CD4-positive, alpha-beta T cell (primary cell): Measurements from ENCODE around the gene PAQR4. TPM values are rescaled to one million over a fixed set of nuclear protein-coding genes. Genes with fewer than 3 reads are reported as not detected.

Source experiments
- ATAC-seq: fragments of 200-7000 bp; cut with Tn5 transposase; one replicate; pipeline ENCODE4 v1.10.0; 2022; ENCODE audit warnings: mild to moderate bottlenecking; ENCODE audit not compliant: poor library complexity
- CTCF ChIA-PET: fragments of 350-600 bp; sonication (Branson Sonifier 250); formaldehyde crosslinking; loops from one replicate; lab custom pipeline; 2021; ENCODE audit warnings: antibody characterized with exemption, inconsistent platforms; lab: Charles Lee
- POLR2A ChIA-PET: fragments of 350-600 bp; sonication (Branson Sonifier 250); formaldehyde crosslinking; loops from one replicate; lab custom pipeline; 2021; ENCODE audit warnings: antibody characterized with exemption, inconsistent platforms; lab: Charles Lee
- DNase-seq, 14 experiments: peaks; one replicate each; pipeline ENCODE4 v3.0.0-alpha.2; 2013 to 2020; ENCODE audit warnings: mixed read lengths in 2 of 14
- H3K27ac ChIP-seq, 2 donors: one replicate each; pipeline versions ENCODE4 v1.5.1 to v1.7.0; 2013; ENCODE audit warnings: low read length in 2 of 2, low read depth in 1 of 2, mild to moderate bottlenecking in 1 of 2
- H3K27me3 ChIP-seq, 2 experiments: 1 replicate in 1 of 2; 2 replicates in 1 of 2; pipeline versions ENCODE4 v1.6.1 to v1.7.0; 2013; ENCODE audit warnings: low read length in 2 of 2, control low read depth in 1 of 2, mild to moderate bottlenecking in 1 of 2, moderate library complexity in 1 of 2; ENCODE audit not compliant: insufficient read depth in 2 of 2, control insufficient read depth in 1 of 2
- H3K36me3 ChIP-seq: one replicate; pipeline ENCODE4 v1.6.1; 2013; ENCODE audit warnings: low read length, control low read depth; ENCODE audit not compliant: insufficient read depth
- H3K4me1 ChIP-seq: one replicate; pipeline ENCODE4 v1.6.1; 2013; ENCODE audit warnings: low read length, control low read depth; ENCODE audit not compliant: insufficient read depth
- H3K4me3 ChIP-seq: one replicate; pipeline ENCODE4 v1.5.1; 2013; ENCODE audit warnings: mild to moderate bottlenecking, low read length, moderate library complexity
- H3K9me3 ChIP-seq, 2 experiments: 1 replicate in 1 of 2; 2 replicates in 1 of 2; pipeline versions ENCODE4 v1.6.1 to v1.7.0; 2013; ENCODE audit warnings: low read length in 2 of 2, mild to moderate bottlenecking in 2 of 2, control low read depth in 1 of 2, moderate library complexity in 1 of 2; ENCODE audit not compliant: control insufficient read depth in 1 of 2, insufficient read depth in 1 of 2
- H3K27ac Mint-ChIP-seq: one replicate; pipeline ENCODE4 v1.8.0; 2020; ENCODE audit warnings: mixed read lengths
- H3K27me3 Mint-ChIP-seq: one replicate; pipeline ENCODE4 v1.8.0; 2021; ENCODE audit warnings: mixed read lengths
- H3K36me3 Mint-ChIP-seq: one replicate; pipeline ENCODE4 v1.8.0; 2021; ENCODE audit warnings: low read depth, mixed read lengths
- H3K4me1 Mint-ChIP-seq: one replicate; pipeline ENCODE4 v1.8.0; 2021; ENCODE audit warnings: low read depth, mixed read lengths
- H3K4me3 Mint-ChIP-seq: one replicate; pipeline ENCODE4 v1.8.0; 2020; ENCODE audit warnings: mild to moderate bottlenecking, mixed read lengths
- H3K9me3 Mint-ChIP-seq: one replicate; pipeline ENCODE4 v1.8.0; 2020; ENCODE audit warnings: mixed read lengths
- CTCF ChIP-seq: fragments of 200-600 bp; IDR thresholded peaks from one replicate; pipeline ENCODE4 v1.8.0; 2022; ENCODE audit warnings: antibody characterized with exemption, mild to moderate bottlenecking
- intact Hi-C, 2 experiments: fragments of 100-400 bp; cut with DNase I in 1 of 2; cut with micrococcal nuclease in 1 of 2; formaldehyde crosslinking; loops; one replicate each; pipeline versions ENCODE4 v1.15.1 to v1.9.0; 2023 to 2025; cut with DNase I, micrococcal nuclease
- total RNA-seq, 174 experiments: library from RNA in 2 of 174; stranded (reverse) in 2 of 174; gene quantifications; one replicate each; pipeline ENCODE4 v1.2.3 and lab custom pipeline; 2021 to 2026

Gene PAQR4
- total RNA-seq, 2 experiments from 2014 or later: 0.39 to 0.44 TPM

- Mint-ChIP-seq H3K9me3 (no peaks in the 10 kb centered on the region), H3K36me3 (no peaks in the 10 kb centered on the region), H3K27me3 (no peaks in the 10 kb centered on the region), H3K4me1 (no peaks in the 10 kb centered on the region), H3K4me3 (peak within 1 kb of the TSS; percentile 82), H3K27ac (peak within 1 kb of the TSS; percentile 49)
- no peak for TF ChIP-seq CTCF
- Histone ChIP-seq H3K36me3 (no peaks in the 10 kb centered on the region), H3K27ac (peak within 1 kb of the TSS; percentile 50 to 73), H3K4me3 (peak within 1 kb of the TSS; percentile 93), H3K9me3 (peaks cover 0 to 7% of the 10 kb centered on the region in 2 experiments), H3K27me3 (peaks cover 0 to 3% of the 10 kb centered on the region in 2 experiments), H3K4me1 (peaks cover 29% of the 10 kb centered on the region)
- ChIA-PET CTCF (interaction anchor here (0.8 to 1.7 kb wide), 3 partner anchors 10 to 50 kb away, joined by 3 to 4 read pairs (median 3); no protein-coding TSS in a partner anchor), POLR2A (interaction anchor here (0.6 to 2.1 kb wide), 11 partner anchors 12 to 596 kb away, joined by 3 to 22 read pairs (median 3); partner anchors contain the start of genes KCTD5, KREMEN2, PAQR4 and TNFRSF12A)
- peak; percentile 86 to 98 (median 94) for DNase-seq
- intact Hi-C loops: loop anchor here in 1 of 2 experiments (1.0 to 5.0 kb wide), 4 partner anchors 11 to 103 kb away; partner anchors contain the start of genes FLYWCH1 and PAQR4
- ATAC-seq: peak; percentile 95
Observed at GRCh38 chr16:2980227-2981176, 11.4 kb downstream of the PAQR4 start, which contains the start of gene PKMYT1. PKMYT1 (minus strand) TSS chr16:2980446; CDS start chr16:2979657, 789 bp downstream.

- intact Hi-C loops: loop anchor here in 1 of 2 experiments (5.0 kb wide), 2 partner anchors 69 to 104 kb away; partner anchors contain the start of gene FLYWCH1
- CTCF ChIA-PET: interaction anchor here (0.7 to 1.7 kb wide), 4 partner anchors 11 to 50 kb away, joined by 3 to 4 read pairs (median 3); no protein-coding TSS in a partner anchor
- DNase-seq (no peak), ATAC-seq (no peak)
- Histone ChIP-seq H3K4me1 (peaks cover 29% of the 10 kb centered on the region), H3K27ac (no peak overlapping the region), H3K4me3 (peak overlapping the region; percentile 93), H3K9me3 (peaks cover 0 to 7% of the 10 kb centered on the region in 2 experiments), H3K27me3 (peaks cover 0 to 3% of the 10 kb centered on the region in 2 experiments), H3K36me3 (no peaks in the 10 kb centered on the region)
- Mint-ChIP-seq H3K4me1 (no peaks in the 10 kb centered on the region), H3K27ac (peak overlapping the region; percentile 49), H3K27me3 (no peaks in the 10 kb centered on the region), H3K36me3 (no peaks in the 10 kb centered on the region), H3K4me3 (peak overlapping the region; percentile 75), H3K9me3 (no peaks in the 10 kb centered on the region)
- POLR2A ChIA-PET: interaction anchor here (0.7 to 2.1 kb wide), 6 partner anchors 13 to 299 kb away, joined by 3 to 22 read pairs (median 3); partner anchors contain the start of genes KCTD5, PAQR4 and TNFRSF12A
- TF ChIP-seq CTCF: no peak
Observed at GRCh38 chr16:2981177-2981898, 12.2 kb downstream of the PAQR4 start.

- H3K9me3 ChIP-seq: peaks cover 0 to 7% of the 10 kb centered on the region in 2 experiments
- no peaks in the 10 kb centered on the region for H3K36me3 ChIP-seq
- no peak overlapping the region for H3K4me3 ChIP-seq
- H3K9me3 Mint-ChIP-seq: no peaks in the 10 kb centered on the region
- ATAC-seq: no peak
- DNase-seq: no peak
- no peak for TF ChIP-seq CTCF
- H3K27me3 Mint-ChIP-seq: no peaks in the 10 kb centered on the region
- ChIA-PET CTCF (interaction anchor here (0.7 to 1.7 kb wide), 2 partner anchors 12 kb away, joined by 3 to 4 read pairs; no protein-coding TSS in a partner anchor), POLR2A (interaction anchor here (0.7 to 2.1 kb wide), 2 partner anchors 13 to 67 kb away, joined by 3 to 22 read pairs; partner anchors contain the start of gene PAQR4)
- peaks cover 0 to 3% of the 10 kb centered on the region in 2 experiments for H3K27me3 ChIP-seq
- no peak overlapping the region for H3K27ac Mint-ChIP-seq
- intact Hi-C loops: loop anchor here in 1 of 2 experiments (2.0 to 5.0 kb wide), 3 partner anchors 39 to 105 kb away; partner anchors contain the start of genes FLYWCH1 and TNFRSF12A
- H3K36me3 Mint-ChIP-seq: no peaks in the 10 kb centered on the region
- H3K4me3 Mint-ChIP-seq: peak overlapping the region; percentile 75
- peaks cover 29% of the 10 kb centered on the region for H3K4me1 ChIP-seq
- no peak overlapping the region for H3K27ac ChIP-seq
- no peaks in the 10 kb centered on the region for H3K4me1 Mint-ChIP-seq
Observed at GRCh38 chr16:2981899-2982250, 12.7 kb downstream of the PAQR4 start.
